ENCODE data around the gene U2AF2. TPM values are rescaled to one million over a fixed set of nuclear protein-coding genes. Genes with fewer than 3 reads are reported as not detected.

Gene U2AF2
- total RNA-seq, 1 experiment from 2014 or later = 545 TPM

DNA sequence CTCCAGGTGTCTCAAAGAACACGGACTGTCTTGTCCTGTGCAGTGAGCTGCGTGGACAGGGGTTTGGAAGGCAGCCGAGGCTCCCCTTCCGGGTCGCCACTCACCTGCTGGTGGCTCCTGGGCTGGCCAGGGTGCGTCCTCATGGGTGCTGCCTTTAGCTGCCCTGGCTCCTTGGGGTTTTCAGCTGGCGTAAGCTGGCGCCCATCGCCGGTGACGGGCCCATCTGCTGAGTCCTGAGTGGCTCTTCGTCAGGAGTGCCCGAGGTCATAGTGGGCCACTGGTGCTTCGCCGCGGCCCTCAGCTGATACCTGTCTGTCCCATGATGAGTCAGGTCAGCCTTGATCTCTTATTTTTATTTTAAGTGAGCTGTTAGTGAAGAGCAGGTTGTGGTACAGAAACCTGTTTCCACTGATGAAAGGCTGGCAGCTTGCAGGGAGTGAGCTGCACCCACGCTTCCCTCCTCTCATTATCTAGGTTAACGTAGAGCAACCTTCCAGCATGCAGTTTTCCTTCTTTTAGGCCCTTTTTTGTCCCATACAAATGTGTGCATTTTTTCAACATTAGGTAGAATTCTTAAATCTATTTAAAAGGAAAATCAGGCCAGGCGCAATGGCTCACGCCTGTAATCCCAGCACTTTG is 38.6 kb downstream of the U2AF2 start:
- ATAC-seq (no peak), DNase-seq (ENCODE audit: low read depth, low spot score) (no peak)
- TF ChIP-seq, protein P1, sequence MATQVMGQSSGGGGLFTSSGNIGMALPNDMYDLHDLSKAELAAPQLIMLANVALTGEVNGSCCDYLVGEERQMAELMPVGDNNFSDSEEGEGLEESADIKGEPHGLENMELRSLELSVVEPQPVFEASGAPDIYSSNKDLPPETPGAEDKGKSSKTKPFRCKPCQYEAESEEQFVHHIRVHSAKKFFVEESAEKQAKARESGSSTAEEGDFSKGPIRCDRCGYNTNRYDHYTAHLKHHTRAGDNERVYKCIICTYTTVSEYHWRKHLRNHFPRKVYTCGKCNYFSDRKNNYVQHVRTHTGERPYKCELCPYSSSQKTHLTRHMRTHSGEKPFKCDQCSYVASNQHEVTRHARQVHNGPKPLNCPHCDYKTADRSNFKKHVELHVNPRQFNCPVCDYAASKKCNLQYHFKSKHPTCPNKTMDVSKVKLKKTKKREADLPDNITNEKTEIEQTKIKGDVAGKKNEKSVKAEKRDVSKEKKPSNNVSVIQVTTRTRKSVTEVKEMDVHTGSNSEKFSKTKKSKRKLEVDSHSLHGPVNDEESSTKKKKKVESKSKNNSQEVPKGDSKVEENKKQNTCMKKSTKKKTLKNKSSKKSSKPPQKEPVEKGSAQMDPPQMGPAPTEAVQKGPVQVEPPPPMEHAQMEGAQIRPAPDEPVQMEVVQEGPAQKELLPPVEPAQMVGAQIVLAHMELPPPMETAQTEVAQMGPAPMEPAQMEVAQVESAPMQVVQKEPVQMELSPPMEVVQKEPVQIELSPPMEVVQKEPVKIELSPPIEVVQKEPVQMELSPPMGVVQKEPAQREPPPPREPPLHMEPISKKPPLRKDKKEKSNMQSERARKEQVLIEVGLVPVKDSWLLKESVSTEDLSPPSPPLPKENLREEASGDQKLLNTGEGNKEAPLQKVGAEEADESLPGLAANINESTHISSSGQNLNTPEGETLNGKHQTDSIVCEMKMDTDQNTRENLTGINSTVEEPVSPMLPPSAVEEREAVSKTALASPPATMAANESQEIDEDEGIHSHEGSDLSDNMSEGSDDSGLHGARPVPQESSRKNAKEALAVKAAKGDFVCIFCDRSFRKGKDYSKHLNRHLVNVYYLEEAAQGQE (IDR thresholded peaks at IDR 0.05; ENCODE audit: insufficient read depth in 1 of 2, low read depth in 2 of 2, low read length in 1 of 2) = no peak
- TF ChIP-seq, protein P2, sequence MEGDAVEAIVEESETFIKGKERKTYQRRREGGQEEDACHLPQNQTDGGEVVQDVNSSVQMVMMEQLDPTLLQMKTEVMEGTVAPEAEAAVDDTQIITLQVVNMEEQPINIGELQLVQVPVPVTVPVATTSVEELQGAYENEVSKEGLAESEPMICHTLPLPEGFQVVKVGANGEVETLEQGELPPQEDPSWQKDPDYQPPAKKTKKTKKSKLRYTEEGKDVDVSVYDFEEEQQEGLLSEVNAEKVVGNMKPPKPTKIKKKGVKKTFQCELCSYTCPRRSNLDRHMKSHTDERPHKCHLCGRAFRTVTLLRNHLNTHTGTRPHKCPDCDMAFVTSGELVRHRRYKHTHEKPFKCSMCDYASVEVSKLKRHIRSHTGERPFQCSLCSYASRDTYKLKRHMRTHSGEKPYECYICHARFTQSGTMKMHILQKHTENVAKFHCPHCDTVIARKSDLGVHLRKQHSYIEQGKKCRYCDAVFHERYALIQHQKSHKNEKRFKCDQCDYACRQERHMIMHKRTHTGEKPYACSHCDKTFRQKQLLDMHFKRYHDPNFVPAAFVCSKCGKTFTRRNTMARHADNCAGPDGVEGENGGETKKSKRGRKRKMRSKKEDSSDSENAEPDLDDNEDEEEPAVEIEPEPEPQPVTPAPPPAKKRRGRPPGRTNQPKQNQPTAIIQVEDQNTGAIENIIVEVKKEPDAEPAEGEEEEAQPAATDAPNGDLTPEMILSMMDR (IDR thresholded peaks at IDR 0.05) = no peak
- TF ChIP-seq SIN3A (IDR thresholded peaks at IDR 0.05; ENCODE audit: borderline replicate concordance, insufficient read depth, low read depth, low read length) = no peak
- no peak for TF ChIP-seq POLR2AphosphoS5 (IDR thresholded peaks at IDR 0.05; ENCODE audit: low read depth, low read length)
- TF ChIP-seq TCF7L2 (IDR thresholded peaks at IDR 0.05; ENCODE audit: low read depth, low read length) = no peak
- Histone ChIP-seq H3K4me3 (ENCODE audit: low read depth in 2 of 2, low read length in 2 of 2) (no peak overlapping the region), H3K4me1 (ENCODE audit: control insufficient read depth, insufficient read depth, low read length) (no peaks in the 10 kb centered on the region), H3K27ac (ENCODE audit: low read length) (no peak overlapping the region), H3K27me3 (ENCODE audit: control insufficient read depth, insufficient read depth, low read length) (no peaks in the 10 kb centered on the region), H3K36me3 (ENCODE audit: control insufficient read depth, insufficient read depth, low read length) (peaks cover 5% of the 10 kb centered on the region), H3K9me3 (ENCODE audit: control insufficient read depth, insufficient read depth, low read depth, low read length) (no peaks in the 10 kb centered on the region)
- POLR2A ChIA-PET = no interaction called here
- CTCF ChIA-PET = no interaction called here
- in situ Hi-C loops (cut with HindIII; ENCODE audit: low pct_unique_long_range_greater_than_20kb, low sequenced_read_pairs) = no loop called here
- intact Hi-C loops (cut with micrococcal nuclease; ENCODE audit: unreplicated experiment) = no loop called here
- no TSS peak for BruUV-seq (replicated peaks)

DNA sequence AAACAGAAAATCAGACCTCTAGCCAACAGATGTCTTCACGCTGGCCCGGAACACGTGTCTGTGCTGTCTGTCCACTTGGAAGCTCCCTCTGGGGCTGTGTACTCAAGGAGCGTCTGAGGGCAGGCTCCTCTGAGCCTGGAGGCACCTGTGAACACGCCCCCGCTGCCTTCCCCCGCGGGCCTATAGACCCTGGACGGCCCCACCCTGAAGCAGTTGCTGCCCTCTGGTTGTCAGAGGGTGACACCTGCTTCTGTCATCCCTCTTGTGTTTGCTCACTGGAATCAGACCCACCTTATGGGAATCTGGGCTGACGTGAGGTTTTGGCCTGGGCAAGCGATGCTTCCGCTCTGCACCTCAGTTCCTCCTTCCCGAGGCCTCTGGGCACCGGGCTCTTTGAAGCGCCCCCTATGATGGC is 39.4 kb downstream of the U2AF2 start:
- ChIA-PET CTCF (no interaction called here), POLR2A (no interaction called here)
- BruUV-seq (replicated peaks) = no TSS peak
- no peak for DNase-seq (ENCODE audit: low read depth, low spot score)
- H3K27ac ChIP-seq (ENCODE audit: low read length) = no peak overlapping the region
- no peaks in the 10 kb centered on the region for H3K27me3 ChIP-seq (ENCODE audit: control insufficient read depth, insufficient read depth, low read length)
- TF ChIP-seq POLR2AphosphoS5 (IDR thresholded peaks at IDR 0.05; ENCODE audit: low read depth, low read length) (no peak), SIN3A (IDR thresholded peaks at IDR 0.05; ENCODE audit: borderline replicate concordance, insufficient read depth, low read depth, low read length) (no peak), TCF7L2 (IDR thresholded peaks at IDR 0.05; ENCODE audit: low read depth, low read length) (no peak)
- TF ChIP-seq, protein P2 (IDR thresholded peaks at IDR 0.05) = no peak
- TF ChIP-seq, protein P1 (IDR thresholded peaks at IDR 0.05; ENCODE audit: insufficient read depth in 1 of 2, low read depth in 2 of 2, low read length in 1 of 2) = no peak
- intact Hi-C loops (cut with micrococcal nuclease; ENCODE audit: unreplicated experiment) (no loop called here), in situ Hi-C loops (cut with HindIII; ENCODE audit: low pct_unique_long_range_greater_than_20kb, low sequenced_read_pairs) (no loop called here)
- no peaks in the 10 kb centered on the region for H3K4me1 ChIP-seq (ENCODE audit: control insufficient read depth, insufficient read depth, low read length)
- H3K36me3 ChIP-seq (ENCODE audit: control insufficient read depth, insufficient read depth, low read length) = peaks cover 5% of the 10 kb centered on the region
- H3K4me3 ChIP-seq (ENCODE audit: low read depth in 2 of 2, low read length in 2 of 2) = no peak overlapping the region
- ATAC-seq = 0 out of 2 replicates have a peak, but pooled peaks have one; percentile 5
- H3K9me3 ChIP-seq (ENCODE audit: control insufficient read depth, insufficient read depth, low read depth, low read length) = no peaks in the 10 kb centered on the region
